Stimulated activated naive CD4-positive, alpha-beta T cell treated with Interleukin-2 at 50 U/mL for 16 hours (primary cell): ENCODE measurements around the gene TPSB2.
"Not testable (repeated sequence)": the region's sequence is repeated elsewhere in the genome, so short reads cannot be mapped to it uniquely, and the experiment has no call there.

Source experiments
- DNase-seq: peaks from one replicate; lab custom pipeline; 2025; lab: John Stamatoyannopoulos, UW

TPSB2 gene

GRCh38 chr16:1261131-1261892 lies 31.3 kb upstream of the TPSB2 start:
- no peak for DNase-seq

GRCh38 chr16:1260101-1260680 lies 30.2 kb upstream of the TPSB2 start:
- no peak for DNase-seq

DNA sequence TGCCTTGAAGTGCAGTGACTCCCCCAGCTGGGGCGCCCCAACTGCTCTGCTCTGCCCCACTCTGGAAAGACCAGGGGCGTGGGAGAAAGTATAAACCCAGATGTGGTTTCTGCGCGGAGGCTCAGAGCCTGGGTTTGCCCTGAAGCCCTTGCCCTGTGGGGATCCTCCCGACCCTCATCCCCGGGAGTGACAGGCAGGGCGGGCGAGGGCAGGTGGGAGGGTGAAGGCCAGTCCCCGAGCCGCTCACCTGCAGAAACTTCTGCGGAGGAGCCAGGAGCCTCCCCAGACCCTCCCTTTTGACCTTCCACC lies 29.7 kb upstream of the TPSB2 start:
- DNase-seq = no peak

DNA sequence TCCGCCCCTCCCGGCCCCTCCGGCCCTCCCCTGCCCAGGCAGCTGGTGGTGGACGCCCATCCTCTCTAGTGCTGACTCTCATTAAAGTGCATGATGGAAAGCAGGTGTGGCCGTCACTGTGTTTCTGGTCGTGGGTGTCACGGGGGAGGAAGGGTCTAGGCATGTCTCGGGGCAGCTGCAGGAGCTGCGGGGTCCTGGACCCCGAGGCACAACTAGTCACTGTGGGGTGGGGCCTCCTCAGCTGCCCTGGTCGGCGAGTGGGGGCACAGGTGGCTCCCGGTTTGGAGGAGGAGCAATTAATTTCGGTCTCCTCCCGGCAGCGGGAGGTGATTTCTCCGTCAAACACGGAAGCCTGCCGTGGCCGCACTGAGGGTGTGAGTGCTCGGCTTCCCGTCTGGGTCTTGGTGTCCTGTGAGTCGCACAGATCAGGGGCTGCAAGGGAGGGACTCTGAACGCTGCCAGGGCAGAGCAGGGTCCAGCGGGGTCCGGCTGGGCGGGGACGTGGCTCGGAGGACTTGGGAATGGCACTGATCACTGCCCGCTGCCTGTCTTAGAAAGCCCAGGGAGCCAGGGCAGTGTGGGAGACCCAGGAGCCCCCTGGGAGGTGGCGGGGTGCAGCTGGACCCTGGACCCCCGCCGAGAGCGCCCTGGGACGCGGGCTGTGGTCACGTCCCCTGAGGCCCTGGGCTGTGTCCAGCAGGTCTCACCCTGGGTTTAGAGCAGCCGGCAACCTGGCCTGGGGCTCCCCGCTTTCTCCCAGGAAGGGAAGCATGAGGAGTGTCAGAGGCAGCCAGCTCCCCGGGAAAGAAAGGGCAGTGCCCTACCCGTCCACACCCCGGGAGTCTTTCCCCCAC lies 29.1 kb upstream of the TPSB2 start:
- no peak for DNase-seq

- no peak for DNase-seq
These were observed 28.2 kb upstream of the TPSB2 start for GRCh38 chr16:1258225-1258600.

DNA sequence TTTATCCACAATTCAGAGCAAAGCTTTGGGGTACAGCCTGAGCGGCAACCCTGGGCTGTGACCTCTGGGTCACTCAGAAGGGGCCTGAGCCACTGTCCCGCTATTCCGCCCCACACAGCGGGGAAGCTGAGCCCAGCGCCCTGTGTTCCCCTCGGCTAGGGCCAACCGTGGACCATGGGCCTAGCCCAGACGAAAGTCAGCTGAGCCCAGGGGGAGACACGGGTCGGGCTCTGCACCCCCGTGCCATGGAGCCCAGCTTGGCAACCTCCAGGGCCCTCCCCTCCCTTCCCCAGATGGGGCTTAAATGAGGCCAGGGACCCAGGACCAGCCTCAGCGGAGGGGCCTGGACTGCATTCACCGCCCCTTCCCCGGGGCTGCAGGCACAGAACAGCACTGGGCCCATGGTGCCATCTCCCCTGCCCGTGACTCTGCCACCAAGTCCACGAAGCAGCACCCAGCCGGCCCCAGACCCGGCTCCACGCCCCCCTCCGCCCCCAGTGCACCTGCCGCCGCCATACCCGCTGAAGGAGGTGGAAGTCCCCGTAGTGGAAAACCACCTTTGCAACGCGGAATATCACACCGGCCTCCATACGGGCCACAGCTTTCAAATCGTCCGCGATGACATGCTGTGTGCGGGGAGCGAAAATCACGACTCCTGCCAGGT lies 27.7 kb upstream of the TPSB2 start:
- no peak for DNase-seq

- DNase-seq = no peak
These were observed 26.9 kb upstream of the TPSB2 start for GRCh38 chr16:1256874-1257322.

DNA sequence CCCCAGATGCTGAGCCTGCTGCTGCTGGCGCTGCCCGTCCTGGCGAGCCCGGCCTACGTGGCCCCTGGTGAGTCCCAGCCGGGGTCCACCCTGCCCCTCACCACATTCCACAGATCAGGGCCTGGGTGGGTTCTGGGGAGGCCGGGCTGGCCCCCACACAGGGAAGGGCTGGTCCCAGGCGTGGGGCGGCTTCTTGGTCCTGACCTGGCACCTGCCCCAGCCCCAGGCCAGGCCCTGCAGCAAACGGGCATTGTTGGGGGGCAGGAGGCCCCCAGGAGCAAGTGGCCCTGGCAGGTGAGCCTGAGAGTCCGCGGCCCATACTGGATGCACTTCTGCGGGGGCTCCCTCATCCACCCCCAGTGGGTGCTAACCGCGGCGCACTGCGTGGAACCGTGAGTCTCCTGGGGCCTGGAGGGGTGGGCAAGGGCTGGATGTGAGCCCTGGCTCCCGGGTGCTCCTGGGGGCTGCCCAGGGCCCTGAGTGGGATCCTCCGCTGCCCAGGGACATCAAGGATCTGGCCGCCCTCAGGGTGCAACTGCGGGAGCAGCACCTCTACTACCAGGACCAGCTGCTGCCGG lies 26.4 kb upstream of the TPSB2 start:
- DNase-seq = not testable (repeated sequence)

- DNase-seq = not testable (repeated sequence)
These were observed 25.5 kb upstream of the TPSB2 start, which contains the start of gene TPSD1 for GRCh38 chr16:1255276-1256122. Gene TPSD1 (plus strand): TSS chr16:1256069. CDS start chr16:1256281, 212 bp downstream.

GRCh38 chr16:1254821-1255220 lies 24.8 kb upstream of the TPSB2 start:
- not testable (repeated sequence) for DNase-seq

GRCh38 chr16:1253701-1254364 lies 23.8 kb upstream of the TPSB2 start:
- not testable (repeated sequence) for DNase-seq

- DNase-seq = not testable (repeated sequence)
These were observed 19.2 kb upstream of the TPSB2 start for GRCh38 chr16:1249031-1249755.

DNA sequence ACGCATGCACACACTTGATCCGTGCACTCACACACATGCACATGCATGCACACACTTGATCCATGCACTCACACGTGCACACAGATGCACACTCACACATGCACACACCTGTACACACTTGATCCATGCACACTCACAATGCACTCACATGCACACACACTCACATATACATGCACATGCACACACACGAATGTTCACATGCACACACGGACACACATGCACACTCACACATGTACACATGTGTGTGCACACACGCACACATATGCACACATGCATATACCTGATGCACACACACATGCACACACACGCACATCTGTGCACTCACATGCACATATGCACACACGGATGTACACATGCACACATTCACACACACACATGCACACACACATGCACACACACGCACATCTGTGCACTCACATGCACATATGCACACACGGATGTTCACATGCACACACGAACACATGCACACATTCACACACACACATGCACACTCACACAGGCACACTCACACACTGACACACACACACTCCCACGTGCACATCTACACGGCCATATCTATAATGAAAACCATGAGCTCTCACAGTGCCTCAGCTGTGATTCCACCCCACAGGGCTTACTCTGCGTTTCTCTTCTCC lies 18.0 kb upstream of the TPSB2 start:
- not testable (repeated sequence) for DNase-seq

DNA sequence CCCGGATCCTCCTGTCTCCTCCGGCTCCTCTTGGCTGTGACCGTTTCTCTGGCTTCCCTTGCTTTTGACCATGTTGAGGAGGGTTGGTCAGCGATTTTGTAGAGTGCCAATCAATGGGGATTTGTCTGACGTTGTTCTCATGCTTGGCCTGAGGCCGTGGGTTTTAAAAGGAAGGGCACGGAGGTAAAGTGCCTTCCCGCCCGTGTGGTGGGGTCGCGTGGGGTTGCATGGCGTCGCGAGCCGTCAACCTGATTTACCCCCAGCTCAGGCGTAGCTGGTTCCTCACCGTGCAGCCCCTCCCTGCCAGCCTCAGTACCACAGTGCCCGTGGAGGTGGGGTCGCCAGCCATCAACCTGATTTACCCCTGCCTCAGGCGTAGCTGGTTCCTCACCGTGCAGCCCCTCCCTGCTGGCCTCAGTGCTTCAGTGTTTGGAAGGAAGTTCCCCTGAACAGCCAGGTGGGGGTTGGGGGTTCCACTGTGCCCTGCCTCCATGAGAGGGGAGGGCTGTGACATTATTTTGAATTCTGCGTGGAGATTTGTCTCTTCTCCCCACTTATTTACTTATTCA lies 15.6 kb upstream of the TPSB2 start:
- no peak for DNase-seq

DNA sequence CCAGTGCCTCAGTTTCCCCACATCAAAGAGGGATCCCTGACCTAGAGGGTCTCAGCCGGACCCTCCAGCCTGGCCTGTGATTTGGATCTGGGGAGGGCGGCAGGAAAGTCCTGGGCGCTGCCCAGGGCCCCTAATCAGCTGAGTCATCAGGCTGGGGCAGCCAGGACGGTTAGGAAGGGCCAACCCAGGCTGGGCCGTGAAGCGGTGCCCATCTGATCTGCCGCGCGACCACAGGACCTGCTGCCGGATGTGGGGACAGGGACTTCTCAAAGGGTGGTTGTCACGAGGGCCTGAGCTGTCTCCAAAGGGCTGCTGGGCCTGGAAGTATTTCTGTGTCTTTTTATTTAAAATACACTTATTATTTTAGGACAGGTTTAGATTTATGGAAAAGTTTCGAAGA lies 14.9 kb upstream of the TPSB2 start:
- DNase-seq = no peak

DNA sequence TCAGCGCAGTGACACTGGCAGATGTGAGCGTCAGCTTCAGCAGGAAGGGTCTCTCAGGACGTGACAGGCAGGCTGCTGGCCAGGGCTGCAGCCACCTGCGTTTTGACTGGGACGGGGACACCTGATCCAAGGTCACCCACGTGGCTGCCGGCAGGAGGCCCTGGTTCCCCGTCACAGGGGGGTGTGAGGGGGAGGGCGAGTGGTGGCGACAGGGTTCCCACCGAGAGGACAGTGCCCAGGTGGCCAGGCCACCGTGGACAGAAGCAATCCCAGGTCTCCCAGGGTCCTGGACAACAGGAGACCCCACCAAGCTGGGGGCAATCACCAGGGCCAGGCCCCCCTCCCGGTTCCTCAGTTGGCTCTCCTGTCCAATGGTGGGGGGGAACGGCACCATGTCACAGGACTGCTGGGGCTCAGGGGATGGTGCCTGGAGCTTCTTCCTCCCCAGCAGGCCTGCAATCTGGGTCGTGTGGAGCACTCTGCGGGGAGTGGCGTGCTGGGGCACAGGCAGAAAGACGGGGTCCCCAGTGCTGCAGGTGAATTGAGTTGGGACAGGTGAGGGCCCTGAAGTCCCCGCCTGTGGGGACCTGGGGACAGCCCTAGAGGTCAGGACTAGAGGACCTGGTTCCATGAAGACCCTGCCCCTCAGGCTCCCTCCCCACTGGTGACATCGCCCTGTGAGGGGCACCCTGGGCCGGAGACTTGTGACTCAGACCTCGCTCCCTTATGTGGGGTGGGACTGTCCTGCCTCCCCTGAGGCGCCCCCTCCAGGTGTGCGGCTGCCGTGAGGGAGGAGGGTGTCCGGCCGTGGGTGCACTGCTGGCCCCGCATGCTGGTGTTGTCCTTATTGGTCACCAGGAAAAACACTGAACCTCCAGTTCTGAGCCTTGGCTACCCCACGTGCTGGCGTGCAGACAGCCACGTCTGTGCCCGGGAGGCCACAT lies 14.2 kb upstream of the TPSB2 start:
- DNase-seq = not testable (repeated sequence)

DNA sequence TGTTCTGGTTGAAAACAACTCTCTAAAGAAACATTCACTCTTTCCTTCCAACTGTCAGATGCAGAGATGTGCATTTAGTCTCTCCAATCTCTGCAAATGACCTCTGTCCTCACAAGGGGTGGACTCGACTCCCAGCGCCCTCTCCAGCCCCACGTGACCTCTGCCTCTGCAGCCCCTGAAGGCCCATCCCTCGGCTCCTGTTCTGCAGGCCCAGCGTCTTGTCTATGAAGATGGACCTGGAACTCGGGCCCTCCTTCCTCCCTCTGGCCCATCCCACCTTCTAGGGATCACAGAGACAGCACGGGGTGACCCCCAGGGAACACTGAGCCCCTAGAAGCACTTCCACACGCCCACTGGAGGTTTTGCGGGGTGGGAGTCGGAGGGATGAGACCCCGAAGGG lies 13.4 kb upstream of the TPSB2 start:
- DNase-seq = not testable (repeated sequence)

DNA sequence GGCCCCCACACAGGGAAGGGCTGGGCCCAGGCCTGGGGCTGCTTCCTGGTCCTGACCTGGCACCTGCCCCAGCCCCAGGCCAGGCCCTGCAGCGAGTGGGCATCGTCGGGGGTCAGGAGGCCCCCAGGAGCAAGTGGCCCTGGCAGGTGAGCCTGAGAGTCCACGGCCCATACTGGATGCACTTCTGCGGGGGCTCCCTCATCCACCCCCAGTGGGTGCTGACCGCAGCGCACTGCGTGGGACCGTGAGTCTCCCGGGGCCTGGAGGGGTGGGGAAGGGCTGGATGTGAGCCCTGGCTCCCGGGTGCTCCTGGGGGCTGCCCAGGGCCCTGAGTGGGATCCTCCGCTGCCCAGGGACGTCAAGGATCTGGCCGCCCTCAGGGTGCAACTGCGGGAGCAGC lies 11.1 kb upstream of the TPSB2 start:
- DNase-seq = not testable (repeated sequence)
